Measurements from ENCODE around the gene GIMD1. TPM values are rescaled to one million over a fixed set of nuclear protein-coding genes. Genes with fewer than 3 reads are reported as not detected.

GIMD1 gene
- total and polyA plus RNA-seq, 2 experiments from 2014 or later: not detected

DNA sequence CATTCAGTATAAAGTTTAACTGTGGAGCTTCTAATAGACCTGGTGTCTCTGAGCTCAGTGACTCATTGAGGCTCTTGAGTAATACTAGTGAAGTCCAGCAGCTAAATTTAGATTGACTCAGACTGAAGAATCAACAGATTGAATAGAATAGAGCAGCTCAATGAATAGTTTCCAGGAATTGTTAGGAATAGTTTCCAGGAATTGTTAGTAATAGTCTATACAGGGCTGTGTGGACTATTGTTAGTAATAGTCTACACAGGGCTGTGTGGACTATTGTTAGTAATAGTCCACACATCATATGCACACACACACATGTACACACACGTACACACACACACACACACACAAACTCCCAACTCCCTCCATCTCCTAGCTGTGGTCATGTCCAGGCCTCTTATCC lies 3.0 kb downstream of the GIMD1 start:
- TF ChIP-seq POLR2AphosphoS5 (IDR thresholded peaks at IDR 0.05; ENCODE audit: low read depth) (no peak), NANOG (IDR thresholded peaks at IDR 0.05; ENCODE audit: borderline replicate concordance) (no peak), ZNF331 (CRISPR knock-in tag; IDR thresholded peaks at IDR 0.05; ENCODE audit: low read depth) (no peak), EZH2 (IDR thresholded peaks at IDR 0.05; ENCODE audit: low read depth, unreplicated experiment) (no peak), STAT1 (IDR thresholded peaks at IDR 0.05; ENCODE audit: unreplicated experiment) (no peak), ZNF114 (CRISPR knock-in tag; IDR thresholded peaks at IDR 0.05) (no peak), JUNB (IDR thresholded peaks at IDR 0.05; ENCODE audit: unreplicated experiment) (no peak), CREB1 (CRISPR knock-in tag; IDR thresholded peaks at IDR 0.05; ENCODE audit: low read depth) (no peak)
- TF ChIP-seq, protein P1, sequence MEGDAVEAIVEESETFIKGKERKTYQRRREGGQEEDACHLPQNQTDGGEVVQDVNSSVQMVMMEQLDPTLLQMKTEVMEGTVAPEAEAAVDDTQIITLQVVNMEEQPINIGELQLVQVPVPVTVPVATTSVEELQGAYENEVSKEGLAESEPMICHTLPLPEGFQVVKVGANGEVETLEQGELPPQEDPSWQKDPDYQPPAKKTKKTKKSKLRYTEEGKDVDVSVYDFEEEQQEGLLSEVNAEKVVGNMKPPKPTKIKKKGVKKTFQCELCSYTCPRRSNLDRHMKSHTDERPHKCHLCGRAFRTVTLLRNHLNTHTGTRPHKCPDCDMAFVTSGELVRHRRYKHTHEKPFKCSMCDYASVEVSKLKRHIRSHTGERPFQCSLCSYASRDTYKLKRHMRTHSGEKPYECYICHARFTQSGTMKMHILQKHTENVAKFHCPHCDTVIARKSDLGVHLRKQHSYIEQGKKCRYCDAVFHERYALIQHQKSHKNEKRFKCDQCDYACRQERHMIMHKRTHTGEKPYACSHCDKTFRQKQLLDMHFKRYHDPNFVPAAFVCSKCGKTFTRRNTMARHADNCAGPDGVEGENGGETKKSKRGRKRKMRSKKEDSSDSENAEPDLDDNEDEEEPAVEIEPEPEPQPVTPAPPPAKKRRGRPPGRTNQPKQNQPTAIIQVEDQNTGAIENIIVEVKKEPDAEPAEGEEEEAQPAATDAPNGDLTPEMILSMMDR (conservative IDR thresholded peaks at IDR 0.05; ENCODE audit: low read depth in 2 of 2): no peak
- TF ChIP-seq, protein P2, sequence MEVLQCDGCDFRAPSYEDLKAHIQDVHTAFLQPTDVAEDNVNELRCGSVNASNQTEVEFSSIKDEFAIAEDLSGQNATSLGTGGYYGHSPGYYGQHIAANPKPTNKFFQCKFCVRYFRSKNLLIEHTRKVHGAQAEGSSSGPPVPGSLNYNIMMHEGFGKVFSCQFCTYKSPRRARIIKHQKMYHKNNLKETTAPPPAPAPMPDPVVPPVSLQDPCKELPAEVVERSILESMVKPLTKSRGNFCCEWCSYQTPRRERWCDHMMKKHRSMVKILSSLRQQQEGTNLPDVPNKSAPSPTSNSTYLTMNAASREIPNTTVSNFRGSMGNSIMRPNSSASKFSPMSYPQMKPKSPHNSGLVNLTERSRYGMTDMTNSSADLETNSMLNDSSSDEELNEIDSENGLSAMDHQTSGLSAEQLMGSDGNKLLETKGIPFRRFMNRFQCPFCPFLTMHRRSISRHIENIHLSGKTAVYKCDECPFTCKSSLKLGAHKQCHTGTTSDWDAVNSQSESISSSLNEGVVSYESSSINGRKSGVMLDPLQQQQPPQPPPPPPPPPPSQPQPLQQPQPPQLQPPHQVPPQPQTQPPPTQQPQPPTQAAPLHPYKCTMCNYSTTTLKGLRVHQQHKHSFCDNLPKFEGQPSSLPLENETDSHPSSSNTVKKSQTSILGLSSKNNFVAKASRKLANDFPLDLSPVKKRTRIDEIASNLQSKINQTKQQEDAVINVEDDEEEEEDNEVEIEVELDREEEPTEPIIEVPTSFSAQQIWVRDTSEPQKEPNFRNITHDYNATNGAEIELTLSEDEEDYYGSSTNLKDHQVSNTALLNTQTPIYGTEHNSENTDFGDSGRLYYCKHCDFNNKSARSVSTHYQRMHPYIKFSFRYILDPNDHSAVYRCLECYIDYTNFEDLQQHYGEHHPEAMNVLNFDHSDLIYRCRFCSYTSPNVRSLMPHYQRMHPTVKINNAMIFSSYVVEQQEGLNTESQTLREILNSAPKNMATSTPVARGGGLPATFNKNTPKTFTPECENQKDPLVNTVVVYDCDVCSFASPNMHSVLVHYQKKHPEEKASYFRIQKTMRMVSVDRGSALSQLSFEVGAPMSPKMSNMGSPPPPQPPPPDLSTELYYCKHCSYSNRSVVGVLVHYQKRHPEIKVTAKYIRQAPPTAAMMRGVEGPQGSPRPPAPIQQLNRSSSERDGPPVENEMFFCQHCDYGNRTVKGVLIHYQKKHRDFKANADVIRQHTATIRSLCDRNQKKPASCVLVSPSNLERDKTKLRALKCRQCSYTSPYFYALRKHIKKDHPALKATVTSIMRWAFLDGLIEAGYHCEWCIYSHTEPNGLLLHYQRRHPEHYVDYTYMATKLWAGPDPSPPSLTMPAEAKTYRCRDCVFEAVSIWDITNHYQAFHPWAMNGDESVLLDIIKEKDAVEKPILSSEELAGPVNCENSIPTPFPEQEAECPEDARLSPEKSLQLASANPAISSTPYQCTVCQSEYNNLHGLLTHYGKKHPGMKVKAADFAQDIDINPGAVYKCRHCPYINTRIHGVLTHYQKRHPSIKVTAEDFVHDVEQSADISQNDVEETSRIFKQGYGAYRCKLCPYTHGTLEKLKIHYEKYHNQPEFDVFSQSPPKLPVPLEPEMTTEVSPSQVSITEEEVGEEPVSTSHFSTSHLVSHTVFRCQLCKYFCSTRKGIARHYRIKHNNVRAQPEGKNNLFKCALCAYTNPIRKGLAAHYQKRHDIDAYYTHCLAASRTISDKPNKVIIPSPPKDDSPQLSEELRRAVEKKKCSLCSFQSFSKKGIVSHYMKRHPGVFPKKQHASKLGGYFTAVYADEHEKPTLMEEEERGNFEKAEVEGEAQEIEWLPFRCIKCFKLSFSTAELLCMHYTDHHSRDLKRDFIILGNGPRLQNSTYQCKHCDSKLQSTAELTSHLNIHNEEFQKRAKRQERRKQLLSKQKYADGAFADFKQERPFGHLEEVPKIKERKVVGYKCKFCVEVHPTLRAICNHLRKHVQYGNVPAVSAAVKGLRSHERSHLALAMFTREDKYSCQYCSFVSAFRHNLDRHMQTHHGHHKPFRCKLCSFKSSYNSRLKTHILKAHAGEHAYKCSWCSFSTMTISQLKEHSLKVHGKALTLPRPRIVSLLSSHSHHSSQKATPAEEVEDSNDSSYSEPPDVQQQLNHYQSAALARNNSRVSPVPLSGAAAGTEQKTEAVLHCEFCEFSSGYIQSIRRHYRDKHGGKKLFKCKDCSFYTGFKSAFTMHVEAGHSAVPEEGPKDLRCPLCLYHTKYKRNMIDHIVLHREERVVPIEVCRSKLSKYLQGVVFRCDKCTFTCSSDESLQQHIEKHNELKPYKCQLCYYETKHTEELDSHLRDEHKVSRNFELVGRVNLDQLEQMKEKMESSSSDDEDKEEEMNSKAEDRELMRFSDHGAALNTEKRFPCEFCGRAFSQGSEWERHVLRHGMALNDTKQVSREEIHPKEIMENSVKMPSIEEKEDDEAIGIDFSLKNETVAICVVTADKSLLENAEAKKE (CRISPR knock-in tag; IDR thresholded peaks at IDR 0.05): no peak
- TF ChIP-seq, protein P3, sequence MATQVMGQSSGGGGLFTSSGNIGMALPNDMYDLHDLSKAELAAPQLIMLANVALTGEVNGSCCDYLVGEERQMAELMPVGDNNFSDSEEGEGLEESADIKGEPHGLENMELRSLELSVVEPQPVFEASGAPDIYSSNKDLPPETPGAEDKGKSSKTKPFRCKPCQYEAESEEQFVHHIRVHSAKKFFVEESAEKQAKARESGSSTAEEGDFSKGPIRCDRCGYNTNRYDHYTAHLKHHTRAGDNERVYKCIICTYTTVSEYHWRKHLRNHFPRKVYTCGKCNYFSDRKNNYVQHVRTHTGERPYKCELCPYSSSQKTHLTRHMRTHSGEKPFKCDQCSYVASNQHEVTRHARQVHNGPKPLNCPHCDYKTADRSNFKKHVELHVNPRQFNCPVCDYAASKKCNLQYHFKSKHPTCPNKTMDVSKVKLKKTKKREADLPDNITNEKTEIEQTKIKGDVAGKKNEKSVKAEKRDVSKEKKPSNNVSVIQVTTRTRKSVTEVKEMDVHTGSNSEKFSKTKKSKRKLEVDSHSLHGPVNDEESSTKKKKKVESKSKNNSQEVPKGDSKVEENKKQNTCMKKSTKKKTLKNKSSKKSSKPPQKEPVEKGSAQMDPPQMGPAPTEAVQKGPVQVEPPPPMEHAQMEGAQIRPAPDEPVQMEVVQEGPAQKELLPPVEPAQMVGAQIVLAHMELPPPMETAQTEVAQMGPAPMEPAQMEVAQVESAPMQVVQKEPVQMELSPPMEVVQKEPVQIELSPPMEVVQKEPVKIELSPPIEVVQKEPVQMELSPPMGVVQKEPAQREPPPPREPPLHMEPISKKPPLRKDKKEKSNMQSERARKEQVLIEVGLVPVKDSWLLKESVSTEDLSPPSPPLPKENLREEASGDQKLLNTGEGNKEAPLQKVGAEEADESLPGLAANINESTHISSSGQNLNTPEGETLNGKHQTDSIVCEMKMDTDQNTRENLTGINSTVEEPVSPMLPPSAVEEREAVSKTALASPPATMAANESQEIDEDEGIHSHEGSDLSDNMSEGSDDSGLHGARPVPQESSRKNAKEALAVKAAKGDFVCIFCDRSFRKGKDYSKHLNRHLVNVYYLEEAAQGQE (IDR thresholded peaks at IDR 0.05; ENCODE audit: unreplicated experiment): no peak
- no peak overlapping the region for H3K27ac ChIP-seq (ENCODE audit: low read depth)
- Mint-ChIP-seq H3K27ac (no peak overlapping the region), H3K9me3 (no peaks in the 10 kb centered on the region), H3K4me1 (peaks cover 17% of the 10 kb centered on the region), H3K36me3 (ENCODE audit: low read depth) (no peaks in the 10 kb centered on the region), H3K27me3 (ENCODE audit: insufficient read depth, low read depth, poor library complexity) (no peaks in the 10 kb centered on the region), H3K4me3 (no peak overlapping the region)
- no peaks in the 10 kb centered on the region for H3K9me2 ChIP-seq (ENCODE audit: insufficient read depth)
- H3K4me1 ChIP-seq (ENCODE audit: insufficient read depth): no peaks in the 10 kb centered on the region
- H3F3A ChIP-seq (replicated peaks; ENCODE audit: low read depth): no peaks in the 10 kb centered on the region
- no peak overlapping the region for H3K4me3 ChIP-seq
- no peaks in the 10 kb centered on the region for H3K79me2 ChIP-seq (replicated peaks; ENCODE audit: insufficient read depth)
- no peak overlapping the region for H2AFZ ChIP-seq
- H3K27me3 ChIP-seq (ENCODE audit: insufficient read depth): no peaks in the 10 kb centered on the region
- H3K36me3 ChIP-seq (ENCODE audit: insufficient read depth): no peaks in the 10 kb centered on the region
- H4K20me1 ChIP-seq (replicated peaks; ENCODE audit: insufficient read depth): no peaks in the 10 kb centered on the region
- DNase-seq (ENCODE audit: low spot score) (no peak), ATAC-seq (no peak)
- no peak overlapping the region for H3K4me2 ChIP-seq

Measured in GM23338 (cell line).